K562 (cell line): Measurements from ENCODE around the gene GALNS. TPM values are rescaled to one million over a fixed set of nuclear protein-coding genes. Genes with fewer than 3 reads are reported as not detected.
A peak's percentile ranks its signal among the peaks of the same experiment; 100 is the strongest.

ENCODE experiments used
- CHAMP1 ChIP-seq: fragments of 450-650 bp; IDR thresholded peaks from 2 replicates; pipeline ENCODE4 v1.6.1; 2016; ENCODE audit warnings: mild to moderate bottlenecking
- HCFC1 ChIP-seq: IDR thresholded peaks from 2 replicates; pipeline ENCODE4 v1.6.1; 2012; ENCODE audit warnings: low read depth, low read length, improper control_type of control experiment
- MAFF ChIP-seq: IDR thresholded peaks from 2 replicates; pipeline ENCODE4 v1.6.1; 2012; ENCODE audit warnings: low read length, improper control_type of control experiment
- MEF2D ChIP-seq: conservative IDR thresholded peaks from 2 replicates; pipeline ENCODE4 v1.6.1; 2016; ENCODE audit warnings: low read depth, missing genetic modification characterization, missing compliant biosample characterization
- NCOA4 ChIP-seq: fragments of 450-650 bp; IDR thresholded peaks from 2 replicates; pipeline ENCODE4 v1.6.1; 2018; ENCODE audit warnings: mild to moderate bottlenecking; ENCODE audit not compliant: partially characterized antibody
- NFYB ChIP-seq: IDR thresholded peaks from 2 replicates; pipeline ENCODE4 v1.6.1; 2011; ENCODE audit warnings: mild to moderate bottlenecking, moderate library complexity; ENCODE audit not compliant: insufficient read length; ENCODE audit errors: extremely low read depth
- ZNF785 ChIP-seq: fragments of 250-450 bp; sonication (Bioruptor Pico); IDR thresholded peaks from 2 replicates; pipeline ENCODE4 v1.4.0; 2020; ENCODE audit warnings: mild to moderate bottlenecking
- polyA plus RNA-seq, 8 experiments: library from polyadenylated mRNA; depleted of rRNA in 4 of 8; stranded (reverse) in 5 of 8; unstranded in 3 of 8; fragments of >200 nt; fragmentation: Nextera tagmentation in 2 of 8; fragmentation: Illumina TruSeq in 1 of 8; extraction: Ambion mirVana in 2 of 8; extraction: Trizol in 1 of 8; gene quantifications; 2 replicates each; pipeline versions ENCODE4 v1.2.1 to v1.2.3, GENCODE V29; 2011 to 2014; ENCODE audit warnings: inconsistent platforms in 1 of 8, missing spikeins in 1 of 8
- total RNA-seq, 7 experiments: library from RNA; depleted of rRNA in 6 of 7; stranded (reverse); fragments of >200 nt in 6 of 7; fragmentation: Illumina TruSeq in 2 of 7; extraction: Trizol in 2 of 7; gene quantifications; 2 replicates each; pipeline versions ENCODE4 v1.2.1 to v1.2.3, GENCODE V29; 2011 to 2021; ENCODE audit warnings: low replicate concordance in 1 of 7
- TF ChIP-seq, protein P1 (sequence below): fragments of 450-650 bp; IDR thresholded peaks from 2 replicates; pipeline ENCODE4 v1.7.1; 2018; ENCODE audit warnings: mild to moderate bottlenecking, low read depth; ENCODE audit not compliant: partially characterized antibody
- TF ChIP-seq, protein P2 (sequence below): fragments of 450-650 bp; IDR thresholded peaks from 2 replicates; pipeline ENCODE4 v1.6.1; 2016; ENCODE audit warnings: mild to moderate bottlenecking, moderate library complexity

Gene GALNS
- total and polyA plus RNA-seq, 9 of the 15 experiments (the other 6 are each of a cell fraction or from before 2014, with no cell fraction given), result 0.38 to 13.2 (median 4.3) TPM

DNA sequence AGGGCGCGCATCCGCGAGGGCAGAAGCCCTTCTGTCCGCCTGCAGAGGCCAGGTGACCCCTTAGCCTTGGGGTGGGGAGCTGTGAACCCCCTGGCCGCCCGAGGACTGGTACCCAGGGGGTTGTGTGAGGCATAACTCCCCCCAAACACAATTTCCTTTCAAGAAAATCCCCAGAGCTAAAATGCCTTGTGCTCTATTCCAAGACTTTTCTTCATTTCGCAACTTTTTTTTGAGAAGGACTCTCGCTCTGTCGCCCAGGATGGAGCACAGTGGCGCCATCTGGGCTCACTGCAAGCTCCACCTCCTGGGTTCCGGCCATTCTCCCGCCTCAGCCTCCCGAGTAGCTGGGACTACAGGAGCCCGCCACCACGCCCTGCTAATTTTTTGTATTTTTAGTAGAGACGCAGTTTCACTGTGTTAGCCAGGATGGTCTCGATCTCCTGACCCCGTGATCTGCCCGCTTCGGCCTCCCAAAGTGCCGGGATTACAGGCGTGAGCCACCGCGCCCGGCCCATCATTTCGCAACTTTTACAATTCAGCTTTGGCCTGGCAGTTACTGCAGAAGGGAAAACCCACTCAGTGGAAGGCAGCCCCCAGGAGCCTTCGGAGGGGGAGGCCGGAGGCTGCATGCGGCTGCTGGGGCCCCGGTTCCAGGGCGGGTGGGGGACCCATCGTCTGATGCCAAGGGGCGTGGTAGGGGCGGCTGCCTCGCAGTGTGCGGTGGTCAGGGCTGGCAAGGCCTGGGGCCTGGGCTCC, 44.1 kb downstream of the GALNS start (continued):
- TF ChIP-seq, protein P1, sequence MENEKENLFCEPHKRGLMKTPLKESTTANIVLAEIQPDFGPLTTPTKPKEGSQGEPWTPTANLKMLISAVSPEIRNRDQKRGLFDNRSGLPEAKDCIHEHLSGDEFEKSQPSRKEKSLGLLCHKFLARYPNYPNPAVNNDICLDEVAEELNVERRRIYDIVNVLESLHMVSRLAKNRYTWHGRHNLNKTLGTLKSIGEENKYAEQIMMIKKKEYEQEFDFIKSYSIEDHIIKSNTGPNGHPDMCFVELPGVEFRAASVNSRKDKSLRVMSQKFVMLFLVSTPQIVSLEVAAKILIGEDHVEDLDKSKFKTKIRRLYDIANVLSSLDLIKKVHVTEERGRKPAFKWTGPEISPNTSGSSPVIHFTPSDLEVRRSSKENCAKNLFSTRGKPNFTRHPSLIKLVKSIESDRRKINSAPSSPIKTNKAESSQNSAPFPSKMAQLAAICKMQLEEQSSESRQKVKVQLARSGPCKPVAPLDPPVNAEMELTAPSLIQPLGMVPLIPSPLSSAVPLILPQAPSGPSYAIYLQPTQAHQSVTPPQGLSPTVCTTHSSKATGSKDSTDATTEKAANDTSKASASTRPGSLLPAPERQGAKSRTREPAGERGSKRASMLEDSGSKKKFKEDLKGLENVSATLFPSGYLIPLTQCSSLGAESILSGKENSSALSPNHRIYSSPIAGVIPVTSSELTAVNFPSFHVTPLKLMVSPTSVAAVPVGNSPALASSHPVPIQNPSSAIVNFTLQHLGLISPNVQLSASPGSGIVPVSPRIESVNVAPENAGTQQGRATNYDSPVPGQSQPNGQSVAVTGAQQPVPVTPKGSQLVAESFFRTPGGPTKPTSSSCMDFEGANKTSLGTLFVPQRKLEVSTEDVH, result peak; percentile 26
- TF ChIP-seq MAFF (no peak), HCFC1 (no peak), NCOA4 (no peak), MEF2D (tag) (no peak), CHAMP1 (no peak), ZNF785 (CRISPR knock-in tag) (no peak), NFYB (no peak)
- TF ChIP-seq, protein P2, sequence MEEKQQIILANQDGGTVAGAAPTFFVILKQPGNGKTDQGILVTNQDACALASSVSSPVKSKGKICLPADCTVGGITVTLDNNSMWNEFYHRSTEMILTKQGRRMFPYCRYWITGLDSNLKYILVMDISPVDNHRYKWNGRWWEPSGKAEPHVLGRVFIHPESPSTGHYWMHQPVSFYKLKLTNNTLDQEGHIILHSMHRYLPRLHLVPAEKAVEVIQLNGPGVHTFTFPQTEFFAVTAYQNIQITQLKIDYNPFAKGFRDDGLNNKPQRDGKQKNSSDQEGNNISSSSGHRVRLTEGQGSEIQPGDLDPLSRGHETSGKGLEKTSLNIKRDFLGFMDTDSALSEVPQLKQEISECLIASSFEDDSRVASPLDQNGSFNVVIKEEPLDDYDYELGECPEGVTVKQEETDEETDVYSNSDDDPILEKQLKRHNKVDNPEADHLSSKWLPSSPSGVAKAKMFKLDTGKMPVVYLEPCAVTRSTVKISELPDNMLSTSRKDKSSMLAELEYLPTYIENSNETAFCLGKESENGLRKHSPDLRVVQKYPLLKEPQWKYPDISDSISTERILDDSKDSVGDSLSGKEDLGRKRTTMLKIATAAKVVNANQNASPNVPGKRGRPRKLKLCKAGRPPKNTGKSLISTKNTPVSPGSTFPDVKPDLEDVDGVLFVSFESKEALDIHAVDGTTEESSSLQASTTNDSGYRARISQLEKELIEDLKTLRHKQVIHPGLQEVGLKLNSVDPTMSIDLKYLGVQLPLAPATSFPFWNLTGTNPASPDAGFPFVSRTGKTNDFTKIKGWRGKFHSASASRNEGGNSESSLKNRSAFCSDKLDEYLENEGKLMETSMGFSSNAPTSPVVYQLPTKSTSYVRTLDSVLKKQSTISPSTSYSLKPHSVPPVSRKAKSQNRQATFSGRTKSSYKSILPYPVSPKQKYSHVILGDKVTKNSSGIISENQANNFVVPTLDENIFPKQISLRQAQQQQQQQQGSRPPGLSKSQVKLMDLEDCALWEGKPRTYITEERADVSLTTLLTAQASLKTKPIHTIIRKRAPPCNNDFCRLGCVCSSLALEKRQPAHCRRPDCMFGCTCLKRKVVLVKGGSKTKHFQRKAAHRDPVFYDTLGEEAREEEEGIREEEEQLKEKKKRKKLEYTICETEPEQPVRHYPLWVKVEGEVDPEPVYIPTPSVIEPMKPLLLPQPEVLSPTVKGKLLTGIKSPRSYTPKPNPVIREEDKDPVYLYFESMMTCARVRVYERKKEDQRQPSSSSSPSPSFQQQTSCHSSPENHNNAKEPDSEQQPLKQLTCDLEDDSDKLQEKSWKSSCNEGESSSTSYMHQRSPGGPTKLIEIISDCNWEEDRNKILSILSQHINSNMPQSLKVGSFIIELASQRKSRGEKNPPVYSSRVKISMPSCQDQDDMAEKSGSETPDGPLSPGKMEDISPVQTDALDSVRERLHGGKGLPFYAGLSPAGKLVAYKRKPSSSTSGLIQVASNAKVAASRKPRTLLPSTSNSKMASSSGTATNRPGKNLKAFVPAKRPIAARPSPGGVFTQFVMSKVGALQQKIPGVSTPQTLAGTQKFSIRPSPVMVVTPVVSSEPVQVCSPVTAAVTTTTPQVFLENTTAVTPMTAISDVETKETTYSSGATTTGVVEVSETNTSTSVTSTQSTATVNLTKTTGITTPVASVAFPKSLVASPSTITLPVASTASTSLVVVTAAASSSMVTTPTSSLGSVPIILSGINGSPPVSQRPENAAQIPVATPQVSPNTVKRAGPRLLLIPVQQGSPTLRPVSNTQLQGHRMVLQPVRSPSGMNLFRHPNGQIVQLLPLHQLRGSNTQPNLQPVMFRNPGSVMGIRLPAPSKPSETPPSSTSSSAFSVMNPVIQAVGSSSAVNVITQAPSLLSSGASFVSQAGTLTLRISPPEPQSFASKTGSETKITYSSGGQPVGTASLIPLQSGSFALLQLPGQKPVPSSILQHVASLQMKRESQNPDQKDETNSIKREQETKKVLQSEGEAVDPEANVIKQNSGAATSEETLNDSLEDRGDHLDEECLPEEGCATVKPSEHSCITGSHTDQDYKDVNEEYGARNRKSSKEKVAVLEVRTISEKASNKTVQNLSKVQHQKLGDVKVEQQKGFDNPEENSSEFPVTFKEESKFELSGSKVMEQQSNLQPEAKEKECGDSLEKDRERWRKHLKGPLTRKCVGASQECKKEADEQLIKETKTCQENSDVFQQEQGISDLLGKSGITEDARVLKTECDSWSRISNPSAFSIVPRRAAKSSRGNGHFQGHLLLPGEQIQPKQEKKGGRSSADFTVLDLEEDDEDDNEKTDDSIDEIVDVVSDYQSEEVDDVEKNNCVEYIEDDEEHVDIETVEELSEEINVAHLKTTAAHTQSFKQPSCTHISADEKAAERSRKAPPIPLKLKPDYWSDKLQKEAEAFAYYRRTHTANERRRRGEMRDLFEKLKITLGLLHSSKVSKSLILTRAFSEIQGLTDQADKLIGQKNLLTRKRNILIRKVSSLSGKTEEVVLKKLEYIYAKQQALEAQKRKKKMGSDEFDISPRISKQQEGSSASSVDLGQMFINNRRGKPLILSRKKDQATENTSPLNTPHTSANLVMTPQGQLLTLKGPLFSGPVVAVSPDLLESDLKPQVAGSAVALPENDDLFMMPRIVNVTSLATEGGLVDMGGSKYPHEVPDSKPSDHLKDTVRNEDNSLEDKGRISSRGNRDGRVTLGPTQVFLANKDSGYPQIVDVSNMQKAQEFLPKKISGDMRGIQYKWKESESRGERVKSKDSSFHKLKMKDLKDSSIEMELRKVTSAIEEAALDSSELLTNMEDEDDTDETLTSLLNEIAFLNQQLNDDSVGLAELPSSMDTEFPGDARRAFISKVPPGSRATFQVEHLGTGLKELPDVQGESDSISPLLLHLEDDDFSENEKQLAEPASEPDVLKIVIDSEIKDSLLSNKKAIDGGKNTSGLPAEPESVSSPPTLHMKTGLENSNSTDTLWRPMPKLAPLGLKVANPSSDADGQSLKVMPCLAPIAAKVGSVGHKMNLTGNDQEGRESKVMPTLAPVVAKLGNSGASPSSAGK, result peak; percentile 66
